Endothelial cell of umbilical vein (primary cell): ENCODE results near the gene GM2A.

Experiments
- CTCF ChIP-seq, 2 donors: IDR thresholded peaks; 1 replicate in 1 of 2; 2 replicates in 1 of 2; pipeline ENCODE4 v1.5.1; 2011; ENCODE audit warnings: low read length in 2 of 2, mild to moderate bottlenecking in 2 of 2, moderate library complexity in 2 of 2, control low read depth in 1 of 2, inconsistent platforms in 1 of 2, low read depth in 1 of 2; ENCODE audit not compliant: insufficient read depth in 1 of 2; ENCODE audit errors: extremely low read depth in 1 of 2
- EZH2 ChIP-seq: IDR thresholded peaks from 2 replicates; pipeline ENCODE4 v1.6.1; 2012; ENCODE audit warnings: borderline replicate concordance, low read depth, mild to moderate bottlenecking, moderate library complexity, low read length, inconsistent platforms; ENCODE audit not compliant: severe bottlenecking
- FOS ChIP-seq: IDR thresholded peaks from 2 replicates; pipeline ENCODE4 v1.6.1; 2011; ENCODE audit warnings: mild to moderate bottlenecking, low read length, moderate library complexity, borderline replicate concordance; ENCODE audit not compliant: insufficient read depth
- GATA2 ChIP-seq: IDR thresholded peaks from 2 replicates; pipeline ENCODE4 v1.7.0; 2011; ENCODE audit warnings: low read depth, mild to moderate bottlenecking, moderate library complexity, mixed read lengths, low read length; ENCODE audit not compliant: insufficient read length, insufficient read depth
- JUN ChIP-seq: IDR thresholded peaks from 2 replicates; pipeline ENCODE4 v1.6.1; 2011; ENCODE audit warnings: borderline replicate concordance, low read depth; ENCODE audit not compliant: insufficient read length, insufficient read depth
- MYC ChIP-seq: IDR thresholded peaks from one replicate; pipeline ENCODE4 v1.6.1; 2011; ENCODE audit warnings: mild to moderate bottlenecking, low read depth, low read length
- POLR2A ChIP-seq: IDR thresholded peaks from 2 replicates; pipeline ENCODE4 v1.6.1; 2012; ENCODE audit warnings: low read depth, mild to moderate bottlenecking, control low read depth, low read length
- POLR2AphosphoS5 ChIP-seq: IDR thresholded peaks from 2 replicates; pipeline ENCODE4 v1.6.1; 2012; ENCODE audit warnings: low read depth, mild to moderate bottlenecking, control low read depth, low read length, moderate library complexity; ENCODE audit not compliant: insufficient read depth

GRCh38 chr5:151295791-151296477, 42.9 kb downstream of the GM2A start:
- TF ChIP-seq POLR2AphosphoS5 (no peak), CTCF (IDR thresholded peaks at IDR 0.05; ENCODE audit: extremely low read depth in 1 of 2, insufficient read depth in 1 of 2, low read depth in 1 of 2, low read length in 2 of 2) (no peak), POLR2A (no peak), MYC (no peak), EZH2 (no peak), JUN (no peak), FOS (no peak), GATA2 (no peak)
